Activated CD8-positive, alpha-beta memory T cell treated with anti-CD3 and anti-CD28 coated beads, Interleukin-2, amount 50 U/mL, for 1 hour (primary cell): ENCODE results near the gene HTR2C.
"Not testable (repeated sequence)": the region's sequence is repeated elsewhere in the genome, so short reads cannot be mapped to it uniquely, and the experiment has no call there.

Source experiments
- DNase-seq: peaks from one replicate; pipeline ENCODE4 v3.0.0-alpha.2; 2020; ENCODE audit errors: extremely low read depth

HTR2C gene

GRCh38 chrX:114712466-114712865 lies 128.6 kb downstream of the HTR2C start:
- DNase-seq = no peak

GRCh38 chrX:114715096-114715495 lies 131.2 kb downstream of the HTR2C start:
- no peak for DNase-seq

DNA sequence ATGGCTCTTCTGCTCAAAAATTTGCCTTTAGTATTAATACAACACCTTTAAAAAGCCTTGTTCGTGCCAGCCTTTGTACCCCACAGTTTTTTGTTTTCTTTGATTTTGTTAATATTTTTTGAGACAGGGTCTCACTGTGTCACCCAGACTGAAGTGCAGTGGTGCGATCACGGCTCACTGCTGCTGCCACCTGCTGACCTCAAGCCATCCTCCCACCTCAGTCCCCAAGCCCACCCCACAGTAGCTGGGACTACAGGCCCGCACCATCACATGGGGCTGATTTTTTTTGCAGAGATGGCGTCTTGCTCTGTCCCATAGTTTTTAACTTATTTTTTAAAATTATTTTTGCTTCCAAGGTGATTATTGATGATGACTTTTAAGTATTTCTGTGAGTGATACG lies 134.0 kb downstream of the HTR2C start:
- no peak for DNase-seq

GRCh38 chrX:114766541-114766940 lies 182.7 kb downstream of the HTR2C start:
- no peak for DNase-seq

DNA sequence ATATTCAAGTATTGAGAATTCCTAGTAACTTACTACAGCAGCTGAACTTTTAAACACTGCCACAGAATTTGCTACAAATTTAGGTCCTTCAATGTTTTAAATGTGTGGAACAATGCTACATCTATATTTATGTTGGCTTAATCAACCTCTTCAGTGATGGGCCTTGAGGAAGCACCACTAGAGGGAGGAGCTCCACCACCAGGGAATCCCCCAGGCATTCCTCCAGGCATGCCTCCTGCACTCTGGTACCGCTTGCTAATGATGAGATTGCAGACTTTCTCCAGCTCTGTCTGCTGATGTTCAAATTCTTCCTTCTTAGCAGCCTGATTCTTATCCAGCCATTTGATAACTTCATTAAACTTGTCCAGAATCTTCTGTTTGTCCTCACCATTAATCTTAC lies 190.8 kb downstream of the HTR2C start:
- no peak for DNase-seq

DNA sequence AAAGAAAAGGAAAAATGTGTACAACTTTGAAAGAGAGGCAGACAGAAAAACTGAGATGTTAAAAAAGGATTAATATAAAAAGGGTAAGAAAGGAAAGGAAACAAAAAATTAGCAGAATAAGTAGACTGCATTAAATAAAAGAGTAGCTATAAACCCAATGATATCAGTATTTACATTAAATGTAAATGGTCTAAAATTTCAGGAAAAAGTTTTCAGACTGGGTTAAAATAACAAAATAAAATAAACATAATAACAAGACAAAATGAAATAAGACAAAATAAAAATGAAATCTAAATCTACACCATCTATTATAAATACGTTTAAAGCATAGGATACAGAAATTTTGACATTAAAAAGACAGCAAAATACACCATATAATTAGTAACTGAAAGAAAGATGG lies 199.0 kb downstream of the HTR2C start:
- DNase-seq = no peak

GRCh38 chrX:114787061-114787460 lies 203.2 kb downstream of the HTR2C start:
- no peak for DNase-seq

GRCh38 chrX:114797494-114797893 lies 213.6 kb downstream of the HTR2C start:
- no peak for DNase-seq

GRCh38 chrX:114798907-114799306 lies 215.0 kb downstream of the HTR2C start:
- no peak for DNase-seq

- DNase-seq = no peak
These were observed 216.8 kb downstream of the HTR2C start for GRCh38 chrX:114800719-114801118.

DNA sequence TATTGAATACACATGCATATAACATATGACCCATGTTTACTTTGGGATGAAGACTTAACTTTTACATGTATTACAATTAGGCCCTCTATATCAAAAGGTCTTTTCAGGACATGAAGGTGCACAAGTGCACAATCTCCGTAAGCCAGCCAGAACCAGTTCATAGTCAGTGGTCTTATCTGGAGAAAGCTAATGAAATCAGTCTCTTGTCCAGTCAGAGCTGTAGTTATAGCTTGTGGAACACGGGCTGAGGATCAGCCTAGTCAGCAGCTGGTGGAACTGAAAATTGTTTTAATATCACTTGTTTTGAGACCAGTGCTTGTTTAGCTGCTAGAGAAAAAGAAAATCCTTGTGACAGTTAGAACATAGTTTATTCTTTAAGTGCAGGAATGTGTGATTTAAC lies 235.6 kb downstream of the HTR2C start:
- DNase-seq = no peak

- no peak for DNase-seq
These were observed 257.2 kb downstream of the HTR2C start for GRCh38 chrX:114841051-114841450.

DNA sequence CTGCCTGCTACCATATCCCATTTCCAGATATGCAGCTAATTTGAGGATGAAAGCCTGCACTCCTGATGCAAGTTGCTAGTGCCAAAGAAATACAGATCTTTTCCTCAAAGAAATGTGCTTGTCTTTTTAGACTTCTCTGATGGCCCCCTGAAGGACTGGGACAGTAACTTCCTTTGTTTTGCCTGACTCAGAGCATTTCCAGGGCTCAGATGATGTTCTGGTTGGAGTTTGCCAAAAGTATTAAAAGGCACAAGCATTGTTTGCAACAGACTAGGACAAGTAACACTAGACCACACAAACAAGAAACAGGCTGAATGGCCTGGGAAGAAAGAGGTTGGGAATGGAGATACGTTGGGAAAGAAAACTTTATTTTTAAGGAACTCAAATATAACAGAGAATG lies 258.3 kb downstream of the HTR2C start:
- no peak for DNase-seq

- no peak for DNase-seq
These were observed 305.6 kb downstream of the HTR2C start for GRCh38 chrX:114889481-114889880.

DNA sequence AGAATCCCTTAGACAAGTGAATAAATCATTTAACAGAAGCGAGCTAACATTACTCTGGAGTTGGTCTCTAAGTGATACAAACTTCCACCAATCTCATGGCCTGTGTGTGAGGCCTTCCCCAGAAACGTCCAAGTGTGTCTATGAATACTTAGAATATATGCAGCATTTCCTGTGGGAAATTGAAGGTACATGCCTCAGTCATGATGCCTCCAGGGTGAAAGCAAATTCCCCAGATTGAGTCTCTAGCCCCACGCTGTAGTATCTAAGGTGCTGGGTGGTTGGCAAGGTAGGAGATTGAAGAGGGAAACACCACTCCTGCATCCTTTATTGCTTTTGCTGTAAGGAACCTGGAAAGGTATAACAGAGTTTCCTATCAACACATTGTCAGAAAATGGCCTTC lies 319.7 kb downstream of the HTR2C start:
- DNase-seq = no peak

- no peak for DNase-seq
These were observed 321.4 kb downstream of the HTR2C start for GRCh38 chrX:114905251-114905650.

GRCh38 chrX:114906984-114907510 lies 323.2 kb downstream of the HTR2C start:
- no peak for DNase-seq

GRCh38 chrX:114924423-114924822 lies 340.5 kb downstream of the HTR2C start:
- DNase-seq = no peak

DNA sequence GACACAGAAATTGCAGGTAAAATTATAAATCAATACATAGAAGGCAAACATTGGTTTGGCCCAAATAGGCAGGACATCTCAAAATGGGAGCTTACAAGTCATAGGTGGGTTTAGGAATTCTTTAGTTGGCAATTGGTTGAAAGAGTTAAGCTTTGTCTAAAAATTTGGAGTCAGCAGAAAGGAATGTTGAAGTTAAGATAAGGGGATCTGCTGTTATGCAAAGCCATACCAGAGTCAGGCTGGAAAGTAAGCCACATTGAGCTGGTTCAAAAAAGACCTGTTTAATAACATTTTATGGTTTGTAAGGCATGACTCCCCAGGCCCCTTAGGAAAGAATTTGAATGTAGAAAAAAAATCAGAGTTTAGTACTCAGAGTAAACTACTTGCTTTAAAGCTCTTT lies 341.0 kb downstream of the HTR2C start:
- DNase-seq = no peak

DNA sequence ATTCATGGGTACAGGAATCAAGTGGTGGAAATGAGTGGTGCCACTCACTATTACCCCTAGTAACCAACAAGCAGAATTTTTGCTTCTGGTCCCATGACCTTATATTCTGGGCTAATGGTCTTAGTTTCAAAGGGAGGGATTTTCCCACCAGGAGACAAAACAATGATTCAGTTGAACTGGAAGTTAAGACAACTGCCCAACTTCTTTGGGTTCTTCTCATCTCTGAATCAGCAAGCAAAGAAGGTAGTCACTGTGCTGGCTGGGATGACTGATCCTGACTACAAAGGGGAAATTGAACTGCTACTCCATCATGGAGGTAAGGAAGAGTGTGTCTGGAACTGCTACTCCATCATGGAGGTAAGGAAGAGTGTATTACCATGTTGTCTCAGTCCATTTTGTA lies 346.3 kb downstream of the HTR2C start:
- no peak for DNase-seq

- DNase-seq = no peak
These were observed 348.7 kb downstream of the HTR2C start for GRCh38 chrX:114932550-114932949.

DNA sequence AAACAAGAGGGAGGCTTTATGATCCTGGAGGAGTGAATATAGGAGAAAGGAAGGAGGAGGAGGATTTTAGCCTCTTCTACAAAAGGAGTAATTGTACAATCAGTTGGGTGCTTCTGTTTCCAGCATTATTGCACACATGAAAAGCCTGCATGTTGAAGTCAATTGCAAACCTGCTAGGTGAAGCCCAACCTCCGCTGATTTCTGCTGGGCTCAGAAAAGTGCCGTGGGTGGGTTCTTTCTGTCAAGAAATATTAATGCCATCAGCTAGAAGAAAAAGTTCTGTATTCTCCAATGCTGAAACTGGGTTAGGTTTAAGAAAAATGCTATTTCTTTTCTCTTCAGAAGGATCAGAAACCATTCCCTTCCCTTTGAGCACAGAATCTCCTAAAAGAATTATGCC lies 349.4 kb downstream of the HTR2C start:
- not testable (repeated sequence) for DNase-seq

DNA sequence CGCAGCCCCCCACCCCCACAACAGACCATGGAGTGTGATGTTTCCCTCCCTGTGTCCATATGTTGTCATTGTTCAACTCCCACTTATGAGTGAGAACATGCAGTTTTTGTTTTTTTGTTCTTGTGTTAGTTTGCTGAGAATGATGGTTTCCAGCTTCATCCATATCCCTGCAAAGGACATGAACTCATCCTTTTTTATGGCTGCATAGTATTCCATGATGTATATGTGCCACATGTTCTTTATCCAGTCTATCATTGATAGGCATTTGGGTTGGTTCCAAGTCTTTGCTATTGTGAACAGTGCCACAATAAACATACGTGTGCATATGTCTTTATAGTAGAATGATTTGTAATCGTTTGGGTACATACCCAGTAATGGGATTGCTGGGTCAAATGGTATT lies 353.2 kb downstream of the HTR2C start:
- DNase-seq = not testable (repeated sequence)

DNA sequence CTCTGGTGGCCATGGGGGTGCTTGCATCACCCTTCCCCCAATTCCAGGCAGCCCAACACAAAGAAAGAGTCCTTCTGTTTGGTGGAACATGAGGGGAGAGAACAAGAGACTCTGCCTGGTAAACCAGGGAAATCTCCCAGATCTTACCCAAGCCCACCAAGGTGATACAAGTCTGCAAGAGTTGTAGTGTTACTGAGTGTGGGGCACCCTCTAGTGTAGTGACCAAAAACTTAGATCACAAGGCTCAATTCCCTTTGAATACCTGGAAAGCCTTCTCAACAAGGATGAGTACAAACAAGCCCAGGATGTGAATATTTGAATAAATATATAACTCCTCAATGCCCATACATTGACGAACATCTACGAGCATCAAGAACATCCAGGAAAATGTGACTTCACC lies 368.8 kb downstream of the HTR2C start:
- DNase-seq = no peak
